SK-N-MC (cell line): Measurements from ENCODE around the gene DISC1.

Experiments
- EZH2 ChIP-seq: fragments of 200-600 bp; sonication (generic); IDR thresholded peaks from one replicate; pipeline ENCODE4 v1.6.1; 2017; ENCODE audit warnings: antibody characterized with exemption
- FOXP2 ChIP-seq: optimal IDR thresholded peaks from 2 replicates; pipeline ENCODE3; 2011; ENCODE audit warnings: mild to moderate bottlenecking, moderate library complexity; ENCODE audit not compliant: insufficient read depth; ENCODE audit errors: extremely low read length, control extremely low read depth
- POLR2AphosphoS5 ChIP-seq: IDR thresholded peaks from 2 replicates; pipeline ENCODE4 v1.6.1; 2012; ENCODE audit warnings: mild to moderate bottlenecking, low read depth, low read length, borderline replicate concordance

GRCh38 chr1:231940701-231941100 is 314.1 kb downstream of the DISC1 start:
- no peak for TF ChIP-seq EZH2
- no peak for TF ChIP-seq POLR2AphosphoS5
- no peak for TF ChIP-seq FOXP2
